Ureter (tissue), 1 donor: Measurements from ENCODE around the gene VPS13C. TPM values are rescaled to one million over a fixed set of nuclear protein-coding genes. Genes with fewer than 3 reads are reported as not detected.
A peak's percentile ranks its signal among the peaks of the same experiment; 100 is the strongest.
"Not testable (repeated sequence)": the region's sequence is repeated elsewhere in the genome, so short reads cannot be mapped to it uniquely, and the experiment has no call there.

Experiments used
- DNase-seq: peaks from one replicate; pipeline ENCODE4 v3.0.0-alpha.2; 2020; ENCODE audit warnings: low spot score
- total RNA-seq: library from RNA; stranded (reverse); gene quantifications from one replicate; pipeline ENCODE4 v1.2.4, GENCODE V29; 2023
- donor health status: DM: yes; HTN: yes; CAD: no.

VPS13C gene
- total RNA-seq, 1 donor from 2014 or later, result 166 TPM

DNA sequence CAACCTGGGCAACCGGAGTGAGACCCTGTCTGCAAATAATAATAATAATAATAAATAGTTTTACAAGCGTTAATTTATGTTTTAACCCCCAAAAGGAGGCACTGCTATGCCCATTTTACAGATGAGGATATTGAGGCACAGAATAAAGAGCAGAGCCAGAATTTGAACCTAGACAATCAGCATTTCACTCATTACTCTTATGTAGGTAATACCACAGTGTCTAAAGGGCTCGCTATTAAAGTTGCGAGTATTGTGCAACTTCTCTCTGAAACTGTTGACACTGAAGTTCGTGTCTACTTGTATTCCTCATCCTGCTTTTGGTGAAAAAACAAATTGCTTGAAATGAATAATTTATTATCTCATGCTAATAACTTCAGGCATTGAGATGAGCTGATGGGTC lies 9.3 kb upstream of the VPS13C start:
- DNase-seq, result no peak

- DNase-seq, result no peak
Observed at GRCh38 chr15:62068810-62069167, 8.5 kb upstream of the VPS13C start.

- DNase-seq, result peak; percentile 52
Observed at GRCh38 chr15:62068071-62068809, 8.0 kb upstream of the VPS13C start.

- peak; percentile 55 for DNase-seq
Observed at GRCh38 chr15:62067448-62068044, 7.3 kb upstream of the VPS13C start.

GRCh38 chr15:62066663-62067447 lies 6.6 kb upstream of the VPS13C start, which contains the start of gene C2CD4A:
Gene C2CD4A (plus strand): TSS chr15:62066977. CDS start chr15:62067614, 637 bp downstream.
- peak; percentile 78 for DNase-seq

DNA sequence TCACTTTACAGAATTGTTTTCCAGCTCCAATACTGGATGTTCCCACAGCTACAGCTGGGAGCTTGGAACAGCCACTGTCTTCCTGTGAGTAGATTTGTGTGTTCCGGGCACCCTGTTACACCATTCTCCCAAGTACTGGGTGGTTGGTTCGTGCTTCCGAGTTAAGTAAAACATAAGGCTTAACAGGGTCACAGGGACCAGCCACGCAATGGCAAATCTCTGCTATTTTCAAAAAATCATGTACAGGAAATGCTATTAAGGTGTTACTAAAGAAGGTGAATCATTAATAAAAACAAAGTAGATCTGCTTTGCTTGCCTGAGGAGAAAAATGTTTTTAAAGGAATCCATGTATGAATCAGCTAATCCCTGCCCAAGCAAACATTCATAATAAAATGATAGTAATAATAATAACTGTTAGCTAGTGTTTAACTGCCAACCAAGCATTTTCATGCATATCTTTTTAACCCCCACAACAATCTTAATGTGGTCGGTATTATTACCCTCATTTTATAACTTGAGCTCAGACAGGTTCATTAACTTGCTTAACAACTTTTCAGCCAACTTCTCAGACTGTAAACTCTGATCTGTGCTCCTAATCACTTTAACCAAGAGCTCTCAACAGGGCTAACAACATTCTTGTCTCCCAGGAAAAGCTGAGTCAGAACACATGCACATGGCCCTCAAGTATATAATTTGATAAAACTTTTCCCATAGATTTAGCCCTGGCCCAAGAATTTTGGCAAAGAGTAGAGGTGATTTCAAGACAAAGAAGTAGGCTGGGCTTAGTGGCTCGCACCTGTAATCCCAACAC lies 3.8 kb upstream of the VPS13C start:
- no peak for DNase-seq

DNA sequence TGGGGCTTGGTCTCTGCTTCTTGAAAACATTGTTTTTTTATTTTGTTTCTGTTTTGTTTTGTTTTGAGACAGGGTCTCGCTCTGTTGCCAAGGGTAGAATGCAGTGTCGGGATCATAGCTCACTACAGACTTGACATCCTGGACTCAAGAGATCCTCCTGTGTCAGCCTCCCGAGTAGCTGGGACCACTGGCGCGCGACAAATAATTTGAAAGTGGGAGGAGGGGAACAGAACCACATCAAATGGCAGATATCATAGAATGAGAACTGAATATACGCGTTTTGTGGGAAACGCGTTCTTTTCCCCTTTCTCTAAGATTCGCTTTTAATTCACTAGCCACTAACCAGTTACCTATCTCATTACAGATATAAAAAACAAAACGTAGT lies 641 bp upstream of the VPS13C start:
- no peak for DNase-seq

GRCh38 chr15:62059816-62060112 lies 483 bp downstream of the VPS13C start:
- DNase-seq, result peak; percentile 56

DNA sequence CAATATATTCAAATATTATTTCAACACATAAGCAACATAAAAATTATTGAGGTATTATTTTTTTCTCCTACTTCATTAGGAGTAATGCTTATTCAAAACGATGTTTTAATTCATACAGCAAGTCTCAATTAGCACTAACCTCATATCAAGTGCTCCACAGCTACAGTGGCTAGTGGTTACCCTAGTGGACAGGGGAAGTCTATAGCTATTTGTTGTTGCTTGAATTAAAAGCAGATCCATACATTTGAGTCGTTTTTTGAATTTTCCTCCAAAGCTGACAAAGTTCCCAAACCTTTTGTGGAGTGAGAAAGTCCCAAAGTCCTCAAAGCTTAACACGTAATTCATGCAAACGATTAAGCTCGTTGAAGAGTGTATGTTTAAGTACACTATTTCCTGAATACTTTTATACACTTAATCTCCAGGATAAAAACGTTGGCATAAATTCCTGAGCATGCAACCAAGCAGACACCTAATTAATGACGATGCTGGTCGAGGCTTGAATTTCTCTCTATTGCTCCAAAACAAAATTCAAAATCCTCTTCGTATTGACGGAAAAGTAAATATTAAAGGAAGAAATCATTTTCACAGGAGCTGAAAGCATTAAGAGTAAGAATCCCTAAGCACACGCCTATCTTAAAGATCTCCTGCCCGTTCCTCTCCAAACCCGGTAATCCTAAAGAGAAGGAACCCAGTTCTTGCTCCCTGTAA lies 985 bp downstream of the VPS13C start:
- no peak for DNase-seq

GRCh38 chr15:62058327-62059028 lies 1.8 kb downstream of the VPS13C start:
- no peak for DNase-seq

- DNase-seq, result no peak
Observed at GRCh38 chr15:62057341-62057980, 2.8 kb downstream of the VPS13C start.

- no peak for DNase-seq
Observed at GRCh38 chr15:62054979-62055378, 5.3 kb downstream of the VPS13C start.

- DNase-seq, result no peak
Observed at GRCh38 chr15:62053439-62054085, 6.7 kb downstream of the VPS13C start.

DNA sequence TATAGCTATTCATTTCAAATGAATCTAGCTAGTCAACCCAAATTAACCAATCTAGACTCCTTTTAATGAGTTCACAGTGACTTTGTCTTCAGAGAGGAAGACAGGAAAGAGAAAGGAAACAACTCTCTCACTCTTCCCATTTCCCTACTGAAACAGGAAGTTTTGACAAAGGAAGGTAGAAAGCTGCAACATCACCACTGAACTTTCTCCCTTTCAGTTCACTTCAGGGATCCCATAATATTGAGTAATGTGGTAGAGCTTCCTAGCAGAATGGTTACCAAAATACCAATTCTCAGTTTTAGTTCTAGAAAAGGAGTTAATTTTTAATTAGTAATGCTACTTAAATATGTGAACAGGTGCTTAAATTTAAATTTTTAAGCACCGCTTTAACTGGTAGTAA lies 7.5 kb downstream of the VPS13C start:
- no peak for DNase-seq

- DNase-seq, result no peak
Observed at GRCh38 chr15:62051166-62051565, 9.1 kb downstream of the VPS13C start.

- DNase-seq, result no peak
Observed at GRCh38 chr15:62050115-62050514, 10.1 kb downstream of the VPS13C start.

DNA sequence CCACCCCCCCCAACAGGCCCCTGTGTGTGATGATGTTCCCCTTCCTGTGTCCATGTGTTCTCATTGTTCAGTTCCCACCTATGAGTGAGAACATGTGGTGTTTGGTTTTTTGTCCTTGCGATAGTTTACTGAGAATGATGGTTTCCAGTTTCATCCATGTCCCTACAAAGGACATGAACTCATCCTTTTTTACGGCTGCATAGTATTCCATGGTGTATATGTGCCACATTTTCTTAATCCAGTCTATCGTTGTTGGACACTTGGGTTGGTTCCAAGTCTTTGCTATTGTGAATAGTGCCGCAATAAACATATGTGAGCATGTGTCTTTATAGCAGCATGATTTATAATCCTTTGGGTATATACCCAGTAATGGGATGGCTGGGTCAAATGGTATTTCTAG lies 12.0 kb downstream of the VPS13C start:
- not testable (repeated sequence) for DNase-seq

GRCh38 chr15:62047282-62047827 lies 12.9 kb downstream of the VPS13C start:
- DNase-seq, result no peak

GRCh38 chr15:62046078-62046743 lies 14.0 kb downstream of the VPS13C start:
- no peak for DNase-seq
